A549 (cell line): ENCODE measurements around the gene RAB1B.

Source experiments
- BHLHE40 ChIP-seq: IDR thresholded peaks from 2 replicates; pipeline ENCODE4 v1.6.1; 2012; ENCODE audit warnings: low read depth, low read length, inconsistent platforms
- CHD4 ChIP-seq: fragments of 200-600 bp; sonication (generic); IDR thresholded peaks from 2 replicates; pipeline ENCODE4 v1.6.1; 2016; ENCODE audit warnings: antibody characterized with exemption, mild to moderate bottlenecking, borderline replicate concordance
- ESRRA ChIP-seq: fragments of 150-350 bp; IDR thresholded peaks from 2 replicates; pipeline ENCODE4 v1.6.1; 2014; ENCODE audit warnings: mild to moderate bottlenecking, low read length, borderline replicate concordance
- HDAC2 ChIP-seq: fragments of 200-600 bp; sonication (generic); IDR thresholded peaks from 2 replicates; pipeline ENCODE4 v1.6.1; 2016
- JUNB ChIP-seq: fragments of >200 bp; sonication (Bioruptor Twin); formaldehyde crosslinking; IDR thresholded peaks from 2 replicates; pipeline ENCODE4 v1.6.1; 2016
- KDM1A ChIP-seq: fragments of 200-600 bp; sonication (generic); IDR thresholded peaks from 2 replicates; pipeline ENCODE4 v1.6.1; 2016; ENCODE audit warnings: low read depth, mild to moderate bottlenecking
- POLR2A ChIP-seq: IDR thresholded peaks from 2 replicates; pipeline ENCODE4 v1.6.1; 2012; ENCODE audit warnings: mild to moderate bottlenecking, low read length
- RCOR1 ChIP-seq: fragments of 150-350 bp; IDR thresholded peaks from 2 replicates; pipeline ENCODE4 v1.6.1; 2014; ENCODE audit warnings: antibody characterized with exemption, low read length, low read depth
- REST ChIP-seq: fragments of 200-600 bp; sonication (generic); IDR thresholded peaks from 2 replicates; pipeline ENCODE4 v1.6.1; 2016; ENCODE audit warnings: antibody characterized with exemption, mild to moderate bottlenecking, moderate library complexity
- SMC3 ChIP-seq: fragments of >200 bp; sonication (Bioruptor Twin); formaldehyde crosslinking; IDR thresholded peaks from 3 replicates; pipeline ENCODE4 v1.6.1; 2018; ENCODE audit warnings: inconsistent platforms
- SREBF2 ChIP-seq: fragments of 450-650 bp; IDR thresholded peaks from 2 replicates; pipeline ENCODE4 v1.6.1; 2014; ENCODE audit warnings: mild to moderate bottlenecking, moderate library complexity
- USF2 ChIP-seq: fragments of 450-650 bp; IDR thresholded peaks from 2 replicates; pipeline ENCODE4 v1.6.1; 2014; ENCODE audit warnings: antibody characterized with exemption
- TF ChIP-seq, protein P1 (sequence below): fragments of >200 bp; sonication (Bioruptor Twin); formaldehyde crosslinking; IDR thresholded peaks from 3 replicates; pipeline ENCODE4 v1.5.1; 2016

DNA sequence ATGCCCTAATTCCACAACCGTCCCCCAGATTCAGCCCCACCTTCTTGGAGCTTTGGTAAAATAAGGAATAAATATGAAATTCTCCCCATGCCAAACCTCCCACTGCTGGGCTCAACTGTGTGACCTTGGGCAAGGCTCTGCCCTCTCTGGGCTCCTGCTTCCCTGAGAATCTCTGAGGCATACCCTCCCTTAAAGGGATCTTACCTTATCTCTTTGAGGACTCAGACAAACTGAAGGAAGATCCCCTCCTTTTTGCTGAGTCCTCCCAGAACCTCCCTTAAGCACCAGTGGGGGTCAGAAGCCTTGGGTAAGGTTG is 45.7 kb downstream of the RAB1B start:
- no peak for TF ChIP-seq KDM1A
- TF ChIP-seq, protein P1, sequence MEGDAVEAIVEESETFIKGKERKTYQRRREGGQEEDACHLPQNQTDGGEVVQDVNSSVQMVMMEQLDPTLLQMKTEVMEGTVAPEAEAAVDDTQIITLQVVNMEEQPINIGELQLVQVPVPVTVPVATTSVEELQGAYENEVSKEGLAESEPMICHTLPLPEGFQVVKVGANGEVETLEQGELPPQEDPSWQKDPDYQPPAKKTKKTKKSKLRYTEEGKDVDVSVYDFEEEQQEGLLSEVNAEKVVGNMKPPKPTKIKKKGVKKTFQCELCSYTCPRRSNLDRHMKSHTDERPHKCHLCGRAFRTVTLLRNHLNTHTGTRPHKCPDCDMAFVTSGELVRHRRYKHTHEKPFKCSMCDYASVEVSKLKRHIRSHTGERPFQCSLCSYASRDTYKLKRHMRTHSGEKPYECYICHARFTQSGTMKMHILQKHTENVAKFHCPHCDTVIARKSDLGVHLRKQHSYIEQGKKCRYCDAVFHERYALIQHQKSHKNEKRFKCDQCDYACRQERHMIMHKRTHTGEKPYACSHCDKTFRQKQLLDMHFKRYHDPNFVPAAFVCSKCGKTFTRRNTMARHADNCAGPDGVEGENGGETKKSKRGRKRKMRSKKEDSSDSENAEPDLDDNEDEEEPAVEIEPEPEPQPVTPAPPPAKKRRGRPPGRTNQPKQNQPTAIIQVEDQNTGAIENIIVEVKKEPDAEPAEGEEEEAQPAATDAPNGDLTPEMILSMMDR = no peak
- no peak for TF ChIP-seq JUNB
- TF ChIP-seq SREBF2 = no peak
- TF ChIP-seq ESRRA = no peak
- no peak for TF ChIP-seq SMC3
- TF ChIP-seq BHLHE40 = no peak
- no peak for TF ChIP-seq CHD4
- no peak for TF ChIP-seq RCOR1
- TF ChIP-seq POLR2A = no peak
- no peak for TF ChIP-seq REST
- TF ChIP-seq USF2 = no peak
- no peak for TF ChIP-seq HDAC2
